Measurements from ENCODE around the gene INHBE.
"Not testable (repeated sequence)": the region's sequence is repeated elsewhere in the genome, so short reads cannot be mapped to it uniquely, and the experiment has no call there.

The INHBE gene

DNA sequence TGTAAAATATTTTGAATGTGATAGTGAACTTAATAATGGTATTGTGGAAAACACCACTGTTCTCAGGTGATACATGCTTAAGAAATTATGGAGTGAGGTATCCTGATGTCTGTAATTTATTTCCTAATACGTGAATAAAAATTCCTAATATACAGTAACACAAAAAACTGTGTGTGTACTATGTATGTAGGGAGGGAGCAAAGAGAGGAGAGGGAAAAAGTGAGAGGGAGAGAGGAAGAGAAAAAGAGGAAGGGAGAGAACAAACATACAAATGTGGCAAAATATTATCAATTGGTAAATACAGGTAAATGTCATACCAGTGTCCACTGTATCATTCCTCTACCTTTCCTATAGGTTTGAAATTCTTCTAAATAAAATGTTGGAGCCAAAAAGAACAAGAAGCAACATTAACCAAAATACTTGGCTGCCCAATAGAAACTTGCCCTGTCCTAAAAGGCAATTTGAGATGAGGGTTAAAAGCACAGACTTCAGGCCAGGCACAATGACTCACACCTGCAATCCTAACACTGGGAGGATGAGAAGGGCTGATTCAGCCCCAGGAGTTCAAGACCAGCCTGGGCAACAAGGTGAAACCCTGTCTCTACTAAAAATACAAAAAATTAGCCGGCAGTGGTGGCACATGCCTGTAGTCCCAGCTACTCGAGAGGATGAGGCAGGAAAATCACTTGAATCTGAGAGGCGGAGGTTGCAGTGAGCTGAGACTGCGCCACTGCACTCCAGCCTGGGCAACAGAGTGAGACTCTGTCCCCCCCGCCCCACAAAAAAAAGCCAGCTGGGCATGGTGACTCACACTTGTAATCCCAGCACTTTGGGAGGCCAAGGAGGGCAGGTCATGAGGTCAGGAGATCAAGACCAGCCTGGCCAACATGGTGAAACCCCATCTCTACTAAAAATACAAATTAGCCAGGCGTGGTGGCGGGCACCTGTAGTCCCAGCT, 38.8 kb upstream of the INHBE start:
- H3K4me1 ChIP-seq (ENCODE audit: low read depth, poor library complexity, severe bottlenecking) = peaks cover 12% of the 10 kb centered on the region
- no peak overlapping the region for H2AFZ ChIP-seq (ENCODE audit: low read depth)
- H3K27ac ChIP-seq = no peak overlapping the region
- H3K4me3 ChIP-seq (IDR thresholded peaks at IDR 0.05; ENCODE audit: insufficient read depth, low read depth, low read length) = no peak overlapping the region
- no peak for TF ChIP-seq CTCF (conservative IDR thresholded peaks at IDR 0.05; ENCODE audit: low read depth, low read length)
- H3K4me2 ChIP-seq = no peak overlapping the region
- no peak overlapping the region for H3K9ac ChIP-seq
- no peaks in the 10 kb centered on the region for H3K79me2 ChIP-seq (ENCODE audit: insufficient read depth, low read depth)
- H3K36me3 ChIP-seq (ENCODE audit: insufficient read depth) = no peaks in the 10 kb centered on the region
- H3K27me3 ChIP-seq (ENCODE audit: insufficient read depth, low read depth) = no peaks in the 10 kb centered on the region
- H4K20me1 ChIP-seq (ENCODE audit: insufficient read depth) = no peaks in the 10 kb centered on the region

DNA sequence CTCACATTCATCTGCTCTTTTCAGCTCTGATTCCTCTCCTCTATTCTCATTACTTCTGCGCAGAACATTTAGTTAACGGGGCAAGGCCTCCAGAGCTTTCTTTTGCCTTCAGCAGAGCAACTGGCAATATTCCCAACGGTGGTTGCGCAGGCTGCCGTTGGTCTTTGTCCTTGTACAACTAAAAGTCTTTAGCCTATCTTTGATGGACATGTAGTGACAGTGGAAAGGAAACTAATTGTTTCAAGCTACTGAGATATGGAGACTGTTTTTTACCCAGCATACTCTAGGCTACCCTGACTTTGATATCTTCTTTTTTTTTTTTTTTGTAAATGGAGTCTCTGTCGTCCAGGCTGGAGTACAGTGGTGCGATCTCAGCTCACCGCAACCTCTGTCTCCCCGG, 36.9 kb upstream of the INHBE start:
- TF ChIP-seq CTCF (conservative IDR thresholded peaks at IDR 0.05; ENCODE audit: low read depth, low read length) = no peak
- Histone ChIP-seq H3K27ac (no peak overlapping the region), H3K4me1 (ENCODE audit: low read depth, poor library complexity, severe bottlenecking) (peaks cover 12% of the 10 kb centered on the region), H3K27me3 (ENCODE audit: insufficient read depth, low read depth) (no peaks in the 10 kb centered on the region), H3K9ac (no peak overlapping the region), H2AFZ (ENCODE audit: low read depth) (no peak overlapping the region), H3K36me3 (ENCODE audit: insufficient read depth) (no peaks in the 10 kb centered on the region), H3K4me2 (no peak overlapping the region), H4K20me1 (ENCODE audit: insufficient read depth) (no peaks in the 10 kb centered on the region), H3K4me3 (IDR thresholded peaks at IDR 0.05; ENCODE audit: insufficient read depth, low read depth, low read length) (no peak overlapping the region), H3K79me2 (ENCODE audit: insufficient read depth, low read depth) (no peaks in the 10 kb centered on the region)

DNA sequence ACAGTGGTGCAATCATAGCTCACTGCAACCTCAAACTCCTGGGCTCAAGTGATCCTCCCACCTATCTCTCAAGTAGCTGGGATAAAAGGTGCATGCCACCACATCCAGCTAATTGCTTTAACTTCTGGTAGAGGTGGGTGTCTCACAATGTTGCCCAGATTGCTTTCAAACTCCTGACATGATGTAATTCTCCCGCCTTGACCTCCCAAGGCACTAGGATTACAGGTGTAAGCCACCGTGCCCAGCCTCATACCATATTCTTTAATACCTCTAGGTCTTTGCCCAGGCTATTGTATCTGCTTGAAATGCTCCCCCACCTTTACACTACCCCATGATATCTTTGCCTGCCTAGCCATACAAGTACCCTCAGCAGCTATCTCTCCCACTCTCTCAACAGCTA, 35.6 kb upstream of the INHBE start:
- no peaks in the 10 kb centered on the region for H3K27me3 ChIP-seq (ENCODE audit: insufficient read depth, low read depth)
- H3K4me3 ChIP-seq (IDR thresholded peaks at IDR 0.05; ENCODE audit: insufficient read depth, low read depth, low read length) = no peak overlapping the region
- H3K27ac ChIP-seq = no peak overlapping the region
- no peak overlapping the region for H3K9ac ChIP-seq
- H3K36me3 ChIP-seq (ENCODE audit: insufficient read depth) = no peaks in the 10 kb centered on the region
- peaks cover 12% of the 10 kb centered on the region for H3K4me1 ChIP-seq (ENCODE audit: low read depth, poor library complexity, severe bottlenecking)
- H4K20me1 ChIP-seq (ENCODE audit: insufficient read depth) = no peaks in the 10 kb centered on the region
- no peak overlapping the region for H2AFZ ChIP-seq (ENCODE audit: low read depth)
- no peak overlapping the region for H3K4me2 ChIP-seq
- no peak for TF ChIP-seq CTCF (conservative IDR thresholded peaks at IDR 0.05; ENCODE audit: low read depth, low read length)
- no peaks in the 10 kb centered on the region for H3K79me2 ChIP-seq (ENCODE audit: insufficient read depth, low read depth)

GRCh38 chr12:57420482-57420881, 34.6 kb upstream of the INHBE start:
- H2AFZ ChIP-seq (ENCODE audit: low read depth) = no peak overlapping the region
- no peak for TF ChIP-seq CTCF (conservative IDR thresholded peaks at IDR 0.05; ENCODE audit: low read depth, low read length)
- H4K20me1 ChIP-seq (ENCODE audit: insufficient read depth) = no peaks in the 10 kb centered on the region
- H3K36me3 ChIP-seq (ENCODE audit: insufficient read depth) = no peaks in the 10 kb centered on the region
- H3K4me1 ChIP-seq (ENCODE audit: low read depth, poor library complexity, severe bottlenecking) = peaks cover 12% of the 10 kb centered on the region
- no peak overlapping the region for H3K4me3 ChIP-seq (IDR thresholded peaks at IDR 0.05; ENCODE audit: insufficient read depth, low read depth, low read length)
- no peak overlapping the region for H3K4me2 ChIP-seq
- no peaks in the 10 kb centered on the region for H3K27me3 ChIP-seq (ENCODE audit: insufficient read depth, low read depth)
- H3K79me2 ChIP-seq (ENCODE audit: insufficient read depth, low read depth) = no peaks in the 10 kb centered on the region
- H3K27ac ChIP-seq = no peak overlapping the region
- no peak overlapping the region for H3K9ac ChIP-seq

DNA sequence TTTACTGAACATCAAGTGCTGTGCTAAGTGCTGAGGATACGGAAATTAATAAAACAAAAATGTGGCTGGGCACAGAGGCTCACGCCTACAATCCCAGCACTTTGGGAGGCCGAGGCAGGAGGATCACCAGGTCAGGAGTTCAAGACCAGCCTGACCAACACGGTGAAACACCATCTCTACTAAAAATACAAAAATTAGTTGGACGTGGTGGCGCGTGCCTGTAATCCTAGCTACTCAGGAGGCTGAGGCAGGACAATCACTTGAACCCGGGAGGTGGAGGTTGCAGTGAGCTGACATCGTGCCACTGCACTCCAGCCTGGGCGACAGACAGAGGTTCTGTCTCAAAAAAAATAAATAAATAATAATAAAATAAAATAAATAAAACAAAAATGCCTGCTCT, 28.2 kb upstream of the INHBE start:
- H2AFZ ChIP-seq (ENCODE audit: low read depth); H3K79me2 ChIP-seq (ENCODE audit: insufficient read depth, low read depth); H3K4me2 ChIP-seq; H3K9ac ChIP-seq; H3K27ac ChIP-seq; H3K4me3 ChIP-seq (IDR thresholded peaks at IDR 0.05; ENCODE audit: insufficient read depth, low read depth, low read length); H4K20me1 ChIP-seq (ENCODE audit: insufficient read depth); H3K36me3 ChIP-seq (ENCODE audit: insufficient read depth); H3K27me3 ChIP-seq (ENCODE audit: insufficient read depth, low read depth): not testable (repeated sequence)
- H3K4me1 ChIP-seq (ENCODE audit: low read depth, poor library complexity, severe bottlenecking) = peaks cover 13% of the 10 kb centered on the region
